ENCODE measurements around the gene HOXB3.

HOXB3 gene

DNA sequence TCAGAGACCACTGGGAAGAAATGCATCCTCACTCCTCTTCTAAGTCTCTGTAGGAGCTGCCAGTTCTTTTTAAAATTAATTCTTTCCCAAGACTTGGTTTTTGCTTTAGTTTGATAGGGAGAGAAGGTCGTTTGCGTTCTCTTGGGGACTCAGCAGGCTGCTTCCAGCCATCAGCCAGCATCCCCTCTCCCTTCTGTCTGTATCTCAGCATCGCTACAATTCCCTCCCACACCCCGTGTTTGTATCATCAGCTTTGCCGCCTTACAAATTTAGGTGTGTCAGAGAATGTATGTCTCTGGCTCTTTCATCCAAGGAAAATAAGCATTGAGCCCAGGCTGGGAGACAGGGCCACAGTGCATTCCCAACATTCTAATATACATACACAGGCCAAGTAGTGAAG, 9.3 kb upstream of the HOXB3 start:
- no peak for TF ChIP-seq CTCF (conservative IDR thresholded peaks at IDR 0.05; ENCODE audit: low read depth, low read length)
- no peak for DNase-seq (ENCODE audit: low read depth)
- H3K4me3 ChIP-seq (ENCODE audit: low read depth, low read length), result no peak overlapping the region

- no peak for DNase-seq (ENCODE audit: low read depth)
- H3K4me3 ChIP-seq (ENCODE audit: low read depth, low read length), result no peak overlapping the region
These were observed 8.7 kb upstream of the HOXB3 start for GRCh38 chr17:48598736-48599135.

GRCh38 chr17:48597778-48598631, 8.0 kb upstream of the HOXB3 start:
- no peak for TF ChIP-seq CTCF (conservative IDR thresholded peaks at IDR 0.05; ENCODE audit: low read depth, low read length)
- no peak overlapping the region for H3K4me3 ChIP-seq (ENCODE audit: low read depth, low read length)
- DNase-seq (ENCODE audit: low read depth), result no peak

More at GRCh38 chr17:48598736-48599135, 8.7 kb upstream of the HOXB3 start:
- no peak for TF ChIP-seq CTCF (conservative IDR thresholded peaks at IDR 0.05; ENCODE audit: low read depth, low read length)

- no peak overlapping the region for H3K4me3 ChIP-seq (ENCODE audit: low read depth, low read length)
- no peak for TF ChIP-seq CTCF (conservative IDR thresholded peaks at IDR 0.05; ENCODE audit: low read depth, low read length)
- no peak for DNase-seq (ENCODE audit: low read depth)
These were observed 7.4 kb upstream of the HOXB3 start for GRCh38 chr17:48597528-48597777.

- no peak for DNase-seq (ENCODE audit: low read depth)
- no peak overlapping the region for H3K4me3 ChIP-seq (ENCODE audit: low read depth, low read length)
- TF ChIP-seq CTCF (conservative IDR thresholded peaks at IDR 0.05; ENCODE audit: low read depth, low read length), result no peak
These were observed 6.9 kb upstream of the HOXB3 start for GRCh38 chr17:48596735-48597527.

- DNase-seq (ENCODE audit: low read depth), result no peak
- no peak for TF ChIP-seq CTCF (conservative IDR thresholded peaks at IDR 0.05; ENCODE audit: low read depth, low read length)
- no peak overlapping the region for H3K4me3 ChIP-seq (ENCODE audit: low read depth, low read length)
These were observed 6.1 kb upstream of the HOXB3 start for GRCh38 chr17:48596000-48596734.
